NCI-H1436 (cell line): ENCODE measurements around the gene RNF113B.
A peak's percentile ranks its signal among the peaks of the same experiment; 100 is the strongest.

Source experiments
- DNase-seq: peaks from one replicate; lab custom pipeline; 2025; lab: John Stamatoyannopoulos, UW

The RNF113B gene

DNA sequence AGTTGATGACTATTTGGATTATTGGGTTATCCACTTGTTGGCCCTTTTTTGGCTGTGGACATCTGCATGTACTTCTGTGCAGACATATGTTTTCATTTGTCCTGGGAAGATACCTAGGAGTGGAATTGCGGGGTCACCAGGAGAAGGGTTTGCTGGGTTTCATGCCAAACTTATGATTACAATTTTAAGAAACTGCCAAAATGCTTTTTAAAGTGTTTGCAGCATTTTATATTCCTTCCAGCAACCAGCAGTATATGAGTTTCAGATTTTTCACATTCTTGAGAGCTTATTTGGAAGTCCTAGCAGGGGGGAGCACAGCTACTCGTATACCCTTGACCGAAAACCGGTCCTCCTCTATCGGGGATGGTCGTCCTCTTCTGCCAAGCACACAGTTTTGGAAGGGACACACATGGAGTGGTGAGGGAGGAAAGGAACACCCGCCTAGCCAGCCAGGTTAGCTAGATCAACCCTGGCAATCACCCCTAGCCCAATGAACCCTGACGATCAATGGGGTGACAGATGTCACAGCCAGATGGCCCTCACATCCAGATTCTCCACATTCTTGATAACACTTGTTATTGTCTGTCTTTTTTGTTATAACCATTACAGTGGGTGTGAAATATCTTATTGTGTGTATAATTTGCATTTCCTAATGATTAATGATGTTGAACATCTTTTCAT is 26.7 kb upstream of the RNF113B start:
- no peak for DNase-seq

DNA sequence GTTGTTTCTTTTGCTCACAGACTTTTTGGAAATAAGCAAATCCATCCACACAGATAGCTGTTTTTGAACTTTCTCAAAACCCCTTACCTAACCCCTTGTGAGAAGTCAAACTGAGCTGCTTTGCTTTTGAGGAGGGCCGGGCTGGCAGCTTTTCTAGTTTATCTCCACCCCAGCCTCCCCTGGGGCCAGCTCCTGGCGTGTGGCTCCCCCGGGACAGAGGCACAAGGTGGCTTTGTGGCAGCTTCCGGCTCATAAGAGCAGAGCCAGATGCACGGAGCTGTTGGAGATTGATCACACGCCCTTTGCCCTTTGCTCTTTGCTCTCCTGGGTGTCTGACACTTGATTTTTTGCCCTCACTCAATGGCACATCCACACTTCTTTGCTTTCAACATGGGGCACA is 24.9 kb upstream of the RNF113B start:
- DNase-seq, result peak; percentile 86

DNA sequence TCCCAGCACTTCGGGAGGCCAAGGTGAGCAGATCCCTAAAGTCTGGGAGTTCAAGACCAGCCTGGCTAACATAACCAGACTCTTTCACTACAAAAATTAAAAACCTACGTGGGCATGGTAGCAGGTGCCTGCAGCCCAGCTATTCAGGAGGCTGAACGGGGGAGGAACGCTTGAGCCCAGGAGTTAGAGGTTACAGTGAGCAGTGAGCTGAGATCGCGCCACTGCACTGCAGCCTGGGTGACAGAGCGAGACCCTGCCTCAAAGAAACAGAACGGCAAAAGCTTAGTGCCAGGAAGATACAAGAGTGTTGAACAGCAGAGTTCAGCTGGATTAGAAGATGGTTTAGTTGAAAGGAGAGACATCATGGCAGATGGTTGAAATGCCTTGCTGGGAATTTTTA is 24.1 kb upstream of the RNF113B start:
- no peak for DNase-seq

DNA sequence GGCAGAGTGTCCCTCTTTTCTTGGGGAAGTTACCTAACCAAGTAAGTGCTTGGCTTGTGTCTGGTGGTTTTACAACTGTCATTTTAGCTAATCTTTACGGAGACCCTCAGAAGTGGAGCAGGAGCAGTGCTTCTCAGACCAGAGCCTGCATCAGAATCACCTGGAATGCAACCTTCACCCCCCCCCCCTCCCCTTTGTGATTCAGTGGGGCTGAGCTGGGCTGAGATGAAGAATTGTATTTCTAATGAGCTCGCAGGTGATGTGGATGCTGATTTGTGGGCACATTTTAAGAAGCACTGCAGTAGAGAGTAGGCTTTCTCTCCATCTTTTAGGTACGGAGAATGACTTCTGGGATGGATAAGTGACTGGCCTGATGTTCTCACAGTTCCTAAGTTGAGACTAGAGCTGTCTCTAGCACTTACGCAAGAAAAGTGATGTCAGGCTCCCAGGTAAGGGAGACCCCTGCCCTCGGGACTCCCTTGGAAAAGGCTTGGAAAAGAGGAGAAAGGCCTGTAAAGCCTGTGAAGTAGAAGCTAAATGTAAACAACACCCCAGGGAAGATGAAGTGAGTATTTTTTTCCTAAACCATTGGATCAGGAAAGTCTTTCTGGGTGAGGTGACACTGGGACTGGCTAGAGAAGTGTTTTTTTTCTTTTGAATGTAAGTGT is 23.3 kb upstream of the RNF113B start:
- no peak for DNase-seq

DNA sequence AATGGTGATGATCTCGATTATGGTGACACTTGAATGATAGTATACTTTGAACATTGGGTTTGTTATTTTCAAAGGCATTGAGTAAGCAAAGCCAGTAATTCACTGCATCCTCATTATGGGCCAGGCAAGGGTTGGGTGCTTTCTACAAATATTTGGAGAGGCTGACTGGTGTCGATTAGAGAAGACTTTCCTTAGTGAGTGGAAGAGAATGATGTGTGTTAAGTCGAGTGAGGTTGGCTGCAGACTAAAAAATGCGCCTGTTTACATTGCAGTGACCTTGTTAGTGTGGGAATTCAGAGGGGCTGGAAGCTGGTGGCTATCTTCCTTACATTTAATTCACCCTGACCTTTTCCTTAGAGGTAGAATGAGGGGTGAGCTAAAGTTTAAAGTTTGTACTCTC is 22.4 kb upstream of the RNF113B start:
- DNase-seq, result no peak

DNA sequence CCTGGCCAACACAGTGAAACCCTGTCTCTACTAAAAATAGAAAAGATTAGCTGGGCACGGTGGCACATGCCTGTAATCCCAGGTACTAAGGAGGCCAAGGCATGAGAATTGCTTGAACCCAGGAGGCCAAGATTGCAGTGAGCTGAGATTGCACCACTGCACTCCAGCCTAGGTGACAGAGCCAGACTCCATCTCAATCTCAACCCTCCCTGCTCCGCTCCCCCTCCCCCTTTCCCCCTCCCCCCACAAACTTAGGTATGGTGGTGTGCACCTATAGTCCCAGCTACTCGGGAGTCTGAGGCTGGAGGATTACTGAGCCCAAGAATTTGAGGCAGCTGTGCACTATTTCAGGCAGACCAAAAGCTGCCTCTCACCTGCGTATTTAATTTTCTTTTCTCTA is 21.6 kb upstream of the RNF113B start:
- no peak for DNase-seq

DNA sequence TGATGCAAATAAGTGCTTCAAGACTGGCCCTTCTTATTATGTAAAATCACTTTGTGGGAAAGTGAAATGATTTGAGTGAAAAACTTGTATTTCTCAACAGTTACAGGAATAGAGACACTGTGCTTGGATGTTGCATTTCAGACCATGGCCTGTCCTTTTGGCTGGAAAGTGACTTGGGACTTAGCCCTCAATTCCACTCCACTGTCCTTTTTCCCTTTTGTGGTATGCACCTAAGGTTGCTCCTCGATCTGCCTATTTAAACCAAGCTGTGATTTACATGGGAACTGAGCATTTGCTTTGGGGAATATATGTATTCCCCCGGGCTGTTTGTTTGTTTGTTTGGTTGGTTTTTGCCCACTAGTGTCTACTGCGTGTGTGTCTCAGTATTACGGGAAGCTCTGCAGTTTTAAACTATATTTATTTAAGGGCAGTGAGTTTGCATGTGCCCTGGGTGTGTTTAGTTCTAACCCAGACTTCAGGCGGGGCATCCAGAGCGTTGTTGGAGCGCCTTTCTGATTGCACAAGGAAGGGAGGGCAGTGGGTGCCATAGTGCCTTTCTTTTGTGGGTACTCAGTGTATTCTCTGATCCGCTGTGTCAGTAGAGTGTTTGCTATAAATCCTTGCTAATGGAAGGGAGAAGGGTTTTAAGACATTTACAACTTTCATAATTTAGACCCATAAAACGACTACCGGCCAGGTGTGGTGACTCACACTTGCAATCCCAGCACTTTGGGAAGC is 18.2 kb upstream of the RNF113B start:
- DNase-seq, result no peak

DNA sequence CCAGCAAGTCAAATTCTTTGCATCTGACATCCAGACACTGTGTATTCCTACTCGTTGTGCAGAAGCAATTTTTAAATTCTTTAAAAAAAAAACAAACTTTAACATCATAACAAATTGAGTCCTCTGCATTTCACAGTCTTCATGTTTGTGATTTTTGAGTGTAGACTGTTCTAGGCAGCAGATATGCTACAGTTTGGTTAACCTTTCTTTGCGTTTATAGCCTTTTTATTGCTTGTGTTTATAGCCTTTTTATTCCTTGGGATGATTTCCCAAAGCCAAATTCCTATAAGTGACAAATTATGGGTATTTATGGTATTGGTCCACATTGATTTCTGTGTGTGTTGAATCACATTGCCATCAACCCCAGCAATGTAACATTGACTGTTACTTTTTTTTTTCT is 14.9 kb upstream of the RNF113B start:
- no peak for DNase-seq

DNA sequence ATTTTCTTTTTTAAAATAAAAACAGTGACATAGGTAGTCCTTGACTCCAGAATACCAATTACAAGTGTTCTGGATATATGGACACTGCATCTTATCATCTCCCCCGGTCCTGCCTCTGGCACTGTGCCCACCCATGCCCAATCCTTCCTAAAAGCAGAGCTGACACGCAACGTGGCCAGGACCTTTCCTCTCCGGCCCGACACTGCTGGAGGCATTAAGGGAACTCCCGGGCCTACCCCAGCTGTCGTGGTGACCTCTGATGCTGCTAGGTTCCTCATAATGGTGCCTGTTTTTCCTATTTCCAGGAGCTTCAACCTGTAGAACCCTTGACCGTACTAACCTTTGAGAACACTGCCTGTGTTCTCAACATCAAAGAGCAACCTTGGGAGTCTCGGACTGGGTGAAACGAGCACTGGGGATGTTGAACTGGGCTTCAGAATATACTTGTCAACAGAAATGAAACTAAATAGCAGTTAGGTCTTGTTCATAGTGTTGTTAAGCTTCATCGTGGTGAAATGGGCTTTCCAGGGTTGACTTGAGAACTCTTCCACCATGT is 13.9 kb upstream of the RNF113B start:
- DNase-seq, result no peak

DNA sequence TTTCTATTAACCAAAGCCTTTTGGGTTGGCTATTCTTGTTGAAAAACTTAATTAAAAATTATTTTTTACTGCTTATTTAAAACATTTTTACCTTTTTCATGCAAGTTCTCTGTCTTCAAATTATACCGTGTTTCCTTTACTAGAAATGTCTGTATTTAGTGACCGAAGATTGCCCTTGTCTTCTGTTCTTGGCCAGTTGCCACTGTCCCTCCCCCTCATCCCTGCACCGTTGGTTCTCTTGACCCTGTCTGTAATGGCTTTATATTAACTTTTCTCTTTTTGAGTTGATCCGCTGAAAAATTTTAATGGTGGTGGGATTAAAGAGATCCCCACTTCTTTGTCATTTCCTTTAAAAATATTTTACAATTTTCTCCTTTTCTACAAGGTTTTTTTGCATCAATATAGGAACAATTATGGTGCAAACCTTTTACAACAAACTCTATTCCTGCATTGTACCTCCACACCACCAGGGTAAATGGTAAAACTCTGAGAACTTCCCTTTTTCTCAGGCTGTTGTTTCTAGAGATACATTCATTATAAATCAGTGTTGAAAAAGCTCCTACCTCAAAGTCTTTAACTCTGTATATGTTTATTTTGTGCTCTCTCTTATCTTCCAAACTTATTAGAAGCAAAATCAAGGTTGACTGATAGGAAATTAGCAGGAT is 12.9 kb upstream of the RNF113B start:
- no peak for DNase-seq

DNA sequence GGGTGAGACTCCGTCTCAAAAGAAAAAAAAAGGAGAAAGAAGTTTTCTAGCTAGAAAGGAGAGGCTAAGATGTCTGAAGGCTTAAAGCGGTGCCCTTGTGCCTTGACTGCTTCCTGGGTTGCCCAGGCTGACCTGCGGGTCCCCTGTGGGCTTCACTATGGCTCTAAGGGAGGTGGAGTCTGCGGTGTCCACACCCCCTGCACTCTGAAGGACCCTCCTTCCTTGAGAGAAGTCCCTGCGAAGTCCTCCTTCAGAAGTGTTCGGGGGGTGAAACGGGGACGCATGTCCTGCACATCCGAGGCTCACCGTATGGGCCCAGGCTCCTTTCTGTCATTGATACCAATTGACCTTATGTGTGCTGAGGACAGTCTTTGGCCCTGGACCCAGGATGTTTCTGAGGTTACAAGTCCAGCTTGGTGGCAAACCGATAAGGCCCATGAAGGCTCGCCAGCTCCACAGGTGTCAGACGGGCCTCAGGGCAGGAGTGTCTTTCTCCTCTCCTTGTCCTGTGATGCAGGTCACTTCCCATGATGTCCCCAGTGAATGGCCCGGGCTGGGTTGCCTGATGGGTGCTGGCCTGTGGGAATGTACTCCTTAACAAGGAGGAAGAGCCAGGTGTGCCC is 11.6 kb upstream of the RNF113B start:
- DNase-seq, result no peak

DNA sequence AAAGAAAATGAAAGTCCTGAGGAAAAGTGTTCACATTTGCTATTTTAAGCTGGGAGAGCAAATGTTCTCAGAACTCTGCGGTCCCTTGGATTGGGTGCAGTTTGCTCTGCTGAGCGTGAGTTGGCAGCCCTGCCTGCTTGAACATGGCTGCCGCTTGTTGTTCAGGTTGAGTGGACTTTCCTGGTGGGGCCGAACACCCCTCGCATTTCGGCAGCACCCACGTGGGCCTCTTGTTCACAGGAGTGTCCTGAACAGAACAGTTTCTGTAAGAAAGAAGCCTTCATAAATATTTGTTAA is 10.8 kb upstream of the RNF113B start:
- DNase-seq, result no peak

DNA sequence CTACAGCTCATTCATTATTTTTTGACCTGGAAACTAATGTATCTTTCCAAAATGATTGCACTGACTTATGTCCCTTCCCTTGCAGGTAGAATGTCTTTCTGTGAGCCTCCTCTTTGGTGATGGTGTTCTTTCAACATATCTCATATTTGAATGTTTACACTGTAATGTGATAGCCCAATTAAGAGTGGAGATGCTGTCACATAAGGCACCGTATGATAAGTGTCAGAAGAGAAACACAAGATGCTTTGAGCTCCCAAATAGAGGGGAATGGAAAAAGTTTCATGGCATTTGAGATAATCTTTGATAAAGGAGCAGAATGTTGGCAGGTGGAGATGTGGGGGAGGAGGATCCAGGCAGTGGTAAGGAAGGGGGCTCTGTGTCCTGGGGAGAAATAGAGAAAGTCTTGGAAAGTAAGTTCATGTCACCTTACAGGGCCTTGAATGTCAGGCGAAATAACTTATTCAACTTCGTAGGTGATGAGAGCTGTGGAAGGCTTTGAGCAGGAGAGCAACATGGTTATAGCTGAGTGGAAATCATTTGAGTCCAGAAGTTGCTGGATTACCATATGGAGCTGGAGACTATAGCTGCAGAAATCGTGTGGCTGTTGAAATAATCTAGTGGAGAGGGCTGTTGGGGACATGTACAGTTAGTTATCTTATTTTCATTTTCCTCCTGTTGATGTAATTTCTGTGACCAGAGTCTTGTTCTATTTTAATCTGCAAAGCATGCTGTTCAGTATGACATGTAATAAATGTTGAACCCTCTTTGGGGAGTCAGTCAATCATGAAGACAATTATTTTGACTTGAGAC is 10.3 kb upstream of the RNF113B start:
- DNase-seq, result no peak

DNA sequence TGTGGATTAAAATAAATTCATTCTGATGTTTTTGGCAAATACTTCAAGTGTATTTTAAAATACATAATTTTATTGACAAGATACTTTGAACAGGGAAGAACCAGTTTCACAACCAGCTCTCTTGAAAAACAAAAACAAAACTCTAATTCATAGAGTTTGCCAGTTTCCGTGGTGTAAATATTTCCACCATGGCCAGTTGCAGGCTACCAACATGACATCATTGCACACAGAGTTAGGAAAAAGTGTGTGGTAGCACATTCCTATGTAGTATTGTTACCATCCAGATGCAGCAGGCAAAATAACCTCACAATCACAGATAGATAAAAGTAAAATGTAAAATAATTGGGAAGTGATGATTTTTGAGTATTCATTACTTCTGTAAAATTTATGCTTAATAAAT is 7.7 kb upstream of the RNF113B start:
- no peak for DNase-seq

DNA sequence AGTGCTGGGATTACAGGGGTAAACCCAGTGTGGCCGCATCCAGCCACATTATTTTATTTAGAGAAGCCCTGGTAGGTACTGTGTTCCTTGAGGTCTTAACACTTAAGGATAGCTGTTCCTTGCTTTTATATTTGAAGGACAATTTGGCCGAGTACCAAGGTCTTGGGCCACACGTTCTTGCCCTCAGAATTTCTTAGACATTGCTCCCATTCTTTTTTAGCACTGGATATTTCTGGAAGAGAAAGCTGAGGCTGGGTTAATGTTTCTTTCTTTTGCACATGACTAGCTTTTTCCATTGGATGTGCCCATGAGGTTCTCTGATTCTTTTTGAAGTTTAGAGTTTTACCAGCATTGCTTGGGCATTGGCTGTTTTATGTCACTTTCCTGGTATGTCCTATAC is 5.5 kb upstream of the RNF113B start:
- DNase-seq, result no peak

DNA sequence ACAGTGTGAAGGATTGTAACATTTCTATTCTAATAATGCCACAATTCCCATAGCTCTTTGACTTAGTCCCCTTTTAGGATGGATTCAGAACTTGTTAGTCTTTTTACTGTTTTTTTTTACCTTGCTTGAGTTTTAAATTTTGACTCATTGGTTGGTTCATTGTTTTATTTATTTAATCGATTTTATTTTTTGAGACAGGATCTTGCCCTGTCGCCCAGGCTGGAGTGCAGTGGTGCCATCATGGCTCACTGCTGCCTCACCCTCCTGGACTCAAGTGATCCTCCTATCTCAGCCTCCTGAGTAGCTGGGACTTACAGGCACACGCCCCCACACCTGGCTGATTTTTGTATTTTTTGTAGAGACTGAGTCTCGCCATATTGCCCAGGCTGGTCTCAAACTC is 5.1 kb upstream of the RNF113B start:
- DNase-seq, result no peak

DNA sequence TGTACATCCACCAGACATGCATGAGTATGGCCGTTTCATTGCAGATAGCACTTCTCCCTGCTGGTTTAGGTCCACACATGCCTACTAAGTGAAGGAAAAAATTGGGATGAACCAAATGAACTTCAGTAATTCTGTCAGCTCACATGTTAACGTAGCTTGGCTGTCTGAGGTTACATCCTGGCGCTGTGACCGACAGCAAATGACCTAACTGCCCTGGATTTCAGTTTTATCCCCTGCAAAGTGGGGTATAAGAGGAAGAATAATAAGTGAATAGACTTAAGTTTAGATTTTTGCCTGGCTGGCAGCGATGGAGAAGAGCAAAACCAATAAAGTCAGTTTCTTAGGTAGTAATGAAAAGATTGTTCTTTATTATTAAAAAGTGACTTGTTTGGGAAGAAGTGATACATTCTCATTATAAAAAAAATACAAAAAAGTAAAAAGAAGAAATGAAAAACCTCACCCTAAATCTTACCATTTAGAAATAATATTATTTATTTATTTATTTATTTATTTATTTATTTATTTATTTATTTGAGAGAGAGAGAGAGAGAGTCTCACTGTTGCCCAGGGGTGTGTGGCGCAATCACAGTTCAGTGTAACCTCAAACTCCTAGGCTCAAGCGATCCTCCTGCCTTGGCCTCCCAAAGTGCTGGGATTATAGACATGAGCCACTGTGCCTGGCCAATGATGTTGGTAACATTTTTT is 4.2 kb upstream of the RNF113B start:
- DNase-seq, result no peak

DNA sequence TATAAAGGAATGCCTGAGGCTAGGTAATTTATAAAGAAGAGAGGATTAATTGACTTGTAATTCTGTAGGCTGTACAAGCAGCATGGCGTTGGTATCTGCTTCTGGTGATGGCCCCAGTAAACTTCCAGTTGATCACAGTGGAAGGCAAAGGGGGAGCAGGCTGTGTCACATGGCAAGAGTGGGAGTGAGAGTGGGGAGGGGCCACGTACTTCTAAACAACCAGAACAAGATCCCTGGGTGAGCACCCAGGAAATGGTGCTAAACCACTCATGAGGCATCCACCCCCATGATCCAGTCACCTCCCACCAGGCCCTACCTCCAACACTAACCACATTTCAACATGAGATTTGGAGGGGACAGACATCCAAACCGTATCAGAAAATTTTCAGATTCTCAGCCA is 3.0 kb upstream of the RNF113B start:
- no peak for DNase-seq

DNA sequence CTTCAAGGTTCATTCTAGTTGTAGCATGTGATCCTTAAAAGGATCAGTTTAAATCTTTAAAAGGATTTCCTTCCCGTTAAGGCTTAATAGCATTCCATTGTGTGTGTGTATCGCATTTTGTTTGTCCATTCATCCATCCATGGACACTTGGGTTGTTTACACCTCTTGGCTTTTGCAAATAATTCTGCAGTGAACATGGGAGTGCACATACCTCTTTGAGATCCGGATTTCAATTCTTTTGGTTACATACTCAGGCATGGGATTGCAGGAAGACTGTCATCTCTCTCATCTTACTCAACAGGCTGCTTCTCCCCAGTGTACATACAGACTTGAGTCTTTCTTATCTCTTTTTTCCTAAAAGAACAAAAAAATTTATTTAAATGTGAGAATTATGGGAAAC is 1.2 kb downstream of the RNF113B start:
- DNase-seq, result no peak

DNA sequence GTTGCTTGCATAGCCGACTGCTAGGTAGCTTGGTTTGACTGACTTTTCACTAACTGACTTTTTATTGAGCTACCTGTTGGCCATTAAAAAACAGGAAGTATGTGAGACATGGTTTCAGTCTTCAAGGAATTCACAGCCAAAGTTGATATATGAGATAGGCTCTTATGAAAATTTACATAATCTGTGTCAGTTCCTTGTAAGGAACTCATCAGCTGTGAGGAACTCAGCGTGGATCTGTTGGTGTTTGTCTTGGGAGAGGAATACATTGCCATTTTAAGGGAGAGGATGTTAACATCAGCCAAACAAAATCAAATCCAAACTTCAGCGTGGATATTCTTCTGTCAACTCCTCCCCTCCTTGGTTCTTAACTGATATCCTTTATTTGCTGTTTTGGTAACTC is 2.0 kb downstream of the RNF113B start:
- no peak for DNase-seq

DNA sequence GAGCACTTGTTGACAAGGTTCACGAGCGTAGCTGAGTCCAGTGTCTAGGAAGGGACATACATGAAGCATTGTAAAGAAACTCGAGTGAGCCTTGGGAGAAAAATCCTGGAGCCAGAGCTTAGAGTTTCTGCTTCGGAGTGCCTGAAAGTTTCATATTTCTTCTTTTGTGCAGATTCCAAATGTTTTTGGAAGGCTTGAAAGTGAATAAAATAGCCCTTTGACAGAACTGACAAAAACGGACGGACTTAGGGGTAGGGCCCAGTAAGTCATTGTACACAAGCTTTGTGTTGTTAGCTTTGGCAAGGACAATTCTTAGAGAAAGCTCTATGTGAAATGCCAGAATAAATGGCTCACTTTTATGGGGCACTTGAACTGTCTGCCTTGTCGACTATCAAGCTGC is 2.8 kb downstream of the RNF113B start:
- DNase-seq, result no peak
